Midbrain (tissue), 1 donor: ENCODE measurements around the gene NDUFS3.
A peak's percentile ranks its signal among the peaks of the same experiment; 100 is the strongest.

ENCODE experiments used
- DNase-seq: peaks from one replicate; lab custom pipeline; 2025; lab: John Stamatoyannopoulos, UW

NDUFS3 gene

GRCh38 chr11:47591764-47592163 is 12.9 kb downstream of the NDUFS3 start:
- no peak for DNase-seq

- DNase-seq: no peak
These were observed 13.4 kb downstream of the NDUFS3 start for GRCh38 chr11:47592251-47592650.

GRCh38 chr11:47592970-47593369 is 14.1 kb downstream of the NDUFS3 start:
- DNase-seq: no peak

GRCh38 chr11:47593492-47593933 is 14.6 kb downstream of the NDUFS3 start:
- no peak for DNase-seq

GRCh38 chr11:47593934-47594855 is 15.3 kb downstream of the NDUFS3 start, which contains the start of gene C1QTNF4:
Gene C1QTNF4 (minus strand): TSS chr11:47594411. CDS start chr11:47590810, 3,601 bp downstream.
- DNase-seq: no peak

GRCh38 chr11:47595029-47595428 is 16.2 kb downstream of the NDUFS3 start:
- no peak for DNase-seq

- no peak for DNase-seq
These were observed 17.1 kb downstream of the NDUFS3 start for GRCh38 chr11:47595967-47596366.

GRCh38 chr11:47599902-47600301 is 21.0 kb downstream of the NDUFS3 start:
- no peak for DNase-seq

- DNase-seq: no peak
These were observed 24.4 kb downstream of the NDUFS3 start for GRCh38 chr11:47603295-47603694.

GRCh38 chr11:47605921-47606320 is 27.0 kb downstream of the NDUFS3 start:
- no peak for DNase-seq

- no peak for DNase-seq
These were observed 27.9 kb downstream of the NDUFS3 start for GRCh38 chr11:47606731-47607130.

- DNase-seq: no peak
These were observed 28.5 kb downstream of the NDUFS3 start for GRCh38 chr11:47607380-47607779.

- DNase-seq: no peak
These were observed 30.8 kb downstream of the NDUFS3 start for GRCh38 chr11:47609675-47610074.

- peak; percentile 65 for DNase-seq
These were observed 32.5 kb downstream of the NDUFS3 start for GRCh38 chr11:47611348-47611794.

- DNase-seq: no peak
These were observed 36.4 kb downstream of the NDUFS3 start for GRCh38 chr11:47615249-47615648.

- peak; percentile 65 for DNase-seq
These were observed 38.0 kb downstream of the NDUFS3 start for GRCh38 chr11:47616726-47617416.

GRCh38 chr11:47617417-47617809 is 38.5 kb downstream of the NDUFS3 start:
- DNase-seq: no peak

- no peak for DNase-seq
These were observed 42.0 kb downstream of the NDUFS3 start for GRCh38 chr11:47620836-47621378.

GRCh38 chr11:47626234-47626633 is 47.4 kb downstream of the NDUFS3 start:
- no peak for DNase-seq

- no peak for DNase-seq
These were observed 49.2 kb downstream of the NDUFS3 start for GRCh38 chr11:47628026-47628425.

GRCh38 chr11:47631473-47631872 is 52.6 kb downstream of the NDUFS3 start:
- DNase-seq: no peak
